Stomach smooth muscle (tissue), 2 donors: ENCODE data around the gene BCL11A.

Experiments
- H3K27ac ChIP-seq: one replicate; pipeline ENCODE4 v1.7.0; 2013; ENCODE audit warnings: mild to moderate bottlenecking, low read length, inconsistent platforms
- H3K27me3 ChIP-seq, 2 donors: one replicate each; pipeline ENCODE4 v1.7.0; 2013; ENCODE audit warnings: low read length in 2 of 2; ENCODE audit not compliant: insufficient read depth in 2 of 2, control insufficient read depth in 1 of 2
- H3K36me3 ChIP-seq, 2 donors: one replicate each; pipeline ENCODE4 v1.7.0; 2013; ENCODE audit warnings: low read length in 2 of 2; ENCODE audit not compliant: control insufficient read depth in 2 of 2, insufficient read depth in 2 of 2
- H3K4me1 ChIP-seq: one replicate; pipeline ENCODE4 v1.7.0; 2013; ENCODE audit warnings: low read length; ENCODE audit not compliant: control insufficient read depth, insufficient read depth
- H3K4me3 ChIP-seq, 2 donors: one replicate each; pipeline ENCODE4 v1.7.0; 2013; ENCODE audit warnings: low read length in 2 of 2
- H3K9ac ChIP-seq, 2 donors: one replicate each; pipeline ENCODE4 v1.7.0; 2013; ENCODE audit warnings: low read length in 2 of 2, mild to moderate bottlenecking in 1 of 2
- H3K9me3 ChIP-seq, 2 donors: one replicate each; pipeline ENCODE4 v1.7.0; 2013; ENCODE audit warnings: low read length in 2 of 2; ENCODE audit not compliant: control insufficient read depth in 2 of 2
- donor health status: healthy.
- donor health status: Pancreatic carcinoma.

BCL11A gene

DNA sequence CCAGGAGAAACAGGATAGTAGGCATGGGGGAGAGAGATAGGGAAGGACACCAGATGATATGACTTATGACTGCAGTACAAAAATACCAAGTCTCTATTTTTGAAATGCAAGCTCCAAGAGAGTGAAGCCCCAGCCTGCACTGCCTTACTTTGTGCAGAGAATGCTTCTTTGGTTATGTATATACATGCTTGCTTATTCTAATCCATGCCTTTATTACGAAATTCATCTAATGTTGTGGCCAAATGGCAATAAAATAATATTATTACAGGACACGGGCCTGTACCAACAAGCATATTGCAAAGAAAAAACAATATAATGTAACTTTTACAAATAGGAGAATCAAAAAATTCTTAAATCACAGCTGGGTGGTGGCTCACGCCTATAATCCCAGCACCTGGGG lies 110.8 kb downstream of the BCL11A start:
- Histone ChIP-seq H3K27me3 (no peaks in the 10 kb centered on the region), H3K36me3 (no peaks in the 10 kb centered on the region), H3K4me1 (no peaks in the 10 kb centered on the region), H3K9me3 (no peaks in the 10 kb centered on the region), H3K4me3 (no peak overlapping the region), H3K27ac (no peak overlapping the region), H3K9ac (no peak overlapping the region)

DNA sequence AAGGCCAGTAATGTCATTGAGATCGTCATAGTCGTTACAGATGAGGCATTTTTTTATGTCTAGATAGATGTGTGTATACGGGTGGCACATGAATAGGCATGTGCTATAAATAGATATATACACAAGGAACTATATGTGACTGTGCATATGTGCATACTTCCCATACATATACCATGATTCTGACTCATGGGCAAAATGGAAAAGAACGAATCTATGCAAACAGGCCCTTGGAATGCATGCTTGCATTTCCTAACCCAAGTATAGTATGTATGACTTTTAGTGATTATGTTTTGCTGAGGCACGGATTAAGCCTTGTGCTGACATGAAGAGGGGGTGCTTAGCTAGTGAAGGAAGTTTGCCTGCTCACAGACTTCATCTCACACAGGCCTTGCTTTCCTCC lies 111.7 kb downstream of the BCL11A start:
- no peak overlapping the region for H3K9ac ChIP-seq
- no peaks in the 10 kb centered on the region for H3K4me1 ChIP-seq
- no peak overlapping the region for H3K27ac ChIP-seq
- H3K27me3 ChIP-seq: no peaks in the 10 kb centered on the region
- no peaks in the 10 kb centered on the region for H3K9me3 ChIP-seq
- no peak overlapping the region for H3K4me3 ChIP-seq
- no peaks in the 10 kb centered on the region for H3K36me3 ChIP-seq

DNA sequence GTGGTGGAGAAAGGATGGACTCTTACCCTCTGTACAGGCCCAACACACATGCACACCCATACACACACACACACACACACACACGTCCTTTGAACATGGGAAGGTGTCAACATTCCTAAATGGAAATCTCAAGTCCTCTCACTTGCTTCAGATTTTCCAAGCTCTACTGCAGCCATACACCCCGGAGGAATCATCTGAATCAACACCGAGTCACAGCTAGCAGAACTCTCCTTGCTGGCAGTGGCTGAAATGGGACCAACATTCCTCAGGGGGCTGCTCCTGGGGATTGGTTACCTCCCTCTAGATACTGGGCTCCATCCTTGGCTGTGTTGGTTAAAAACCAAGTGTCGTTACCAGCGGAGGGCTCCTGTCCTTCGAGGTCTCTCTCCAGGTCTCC lies 112.7 kb downstream of the BCL11A start:
- Histone ChIP-seq H3K27me3 (no peaks in the 10 kb centered on the region), H3K9me3 (no peaks in the 10 kb centered on the region)

DNA sequence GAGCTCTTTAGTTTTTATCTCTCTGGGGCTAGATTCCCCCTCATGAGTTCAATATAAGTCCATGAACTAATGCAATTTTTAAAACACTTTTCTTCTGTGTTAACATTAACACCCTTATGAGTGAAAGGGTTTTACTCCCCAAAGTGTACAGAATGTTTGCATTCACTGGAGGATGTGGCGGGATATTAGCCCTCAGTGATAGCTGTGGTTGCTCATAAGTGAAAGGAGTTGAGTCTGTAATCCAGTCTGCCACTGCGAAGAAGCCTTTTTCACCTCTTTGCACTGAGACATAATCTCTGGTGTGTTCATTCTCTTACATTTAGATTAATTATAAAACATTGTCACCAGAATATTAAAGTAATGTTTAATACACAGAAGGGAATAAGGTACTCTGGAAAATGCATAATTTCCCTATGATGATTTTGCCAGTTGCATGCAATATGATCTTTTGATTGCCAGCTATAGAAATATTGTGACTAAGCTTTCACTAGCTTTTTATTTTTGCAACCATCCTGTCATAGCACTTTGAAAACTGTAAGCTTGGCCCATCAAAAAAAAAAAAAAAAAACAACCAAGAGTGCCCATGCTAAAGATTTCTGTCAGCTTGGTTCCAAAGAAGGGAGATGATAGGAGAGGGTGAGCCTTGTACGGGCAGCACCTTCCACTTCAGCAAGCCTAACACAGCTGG lies 113.2 kb downstream of the BCL11A start:
- Histone ChIP-seq H3K4me3 (no peak overlapping the region), H3K9me3 (no peaks in the 10 kb centered on the region), H3K9ac (no peak overlapping the region), H3K27me3 (no peaks in the 10 kb centered on the region), H3K27ac (no peak overlapping the region), H3K4me1 (no peaks in the 10 kb centered on the region), H3K36me3 (no peaks in the 10 kb centered on the region)

More for the DNA sequence above, 112.7 kb downstream of the BCL11A start:
- Histone ChIP-seq H3K4me1 (no peaks in the 10 kb centered on the region), H3K4me3 (no peak overlapping the region), H3K9ac (no peak overlapping the region), H3K27ac (no peak overlapping the region), H3K36me3 (no peaks in the 10 kb centered on the region)

DNA sequence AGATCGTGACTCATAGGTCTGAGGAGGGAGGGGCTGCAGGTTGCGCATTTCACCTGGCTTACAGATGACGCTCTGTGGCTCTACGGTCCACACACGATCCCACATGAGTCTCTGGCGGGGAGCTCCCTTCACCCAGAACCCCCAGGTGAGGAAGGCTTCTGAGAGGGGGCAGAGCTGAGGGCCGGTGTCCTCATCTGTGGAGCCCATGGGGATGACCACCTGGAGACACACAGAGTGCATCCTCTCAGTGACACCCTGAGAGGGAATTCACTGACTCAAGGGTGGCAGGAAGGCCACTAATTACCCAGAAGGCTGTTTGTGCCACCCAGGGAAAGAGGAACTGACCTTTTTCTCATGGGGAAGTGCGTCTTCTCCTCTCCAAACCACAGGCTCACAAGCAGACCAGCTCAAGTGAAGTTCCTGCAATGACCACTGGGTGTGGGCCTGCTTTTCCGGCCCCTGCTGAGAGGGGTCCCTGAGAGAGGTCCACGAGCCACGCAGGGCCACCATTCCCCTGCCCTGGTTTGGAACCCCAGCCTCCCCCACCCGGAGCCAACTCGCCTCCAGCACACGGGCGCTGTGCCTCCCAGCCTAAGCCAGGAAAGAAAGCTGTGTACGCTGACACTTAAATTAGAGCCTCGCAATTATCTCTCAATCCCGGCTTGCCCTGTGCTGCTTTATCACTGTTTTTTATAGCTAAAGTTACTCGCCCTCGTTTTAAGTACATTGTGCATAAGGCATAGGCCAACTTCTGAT lies 114.1 kb downstream of the BCL11A start:
- no peak overlapping the region for H3K9ac ChIP-seq
- no peak overlapping the region for H3K4me3 ChIP-seq
- no peaks in the 10 kb centered on the region for H3K36me3 ChIP-seq
- H3K4me1 ChIP-seq: no peaks in the 10 kb centered on the region
- no peak overlapping the region for H3K27ac ChIP-seq
- no peaks in the 10 kb centered on the region for H3K27me3 ChIP-seq
- H3K9me3 ChIP-seq: no peaks in the 10 kb centered on the region

DNA sequence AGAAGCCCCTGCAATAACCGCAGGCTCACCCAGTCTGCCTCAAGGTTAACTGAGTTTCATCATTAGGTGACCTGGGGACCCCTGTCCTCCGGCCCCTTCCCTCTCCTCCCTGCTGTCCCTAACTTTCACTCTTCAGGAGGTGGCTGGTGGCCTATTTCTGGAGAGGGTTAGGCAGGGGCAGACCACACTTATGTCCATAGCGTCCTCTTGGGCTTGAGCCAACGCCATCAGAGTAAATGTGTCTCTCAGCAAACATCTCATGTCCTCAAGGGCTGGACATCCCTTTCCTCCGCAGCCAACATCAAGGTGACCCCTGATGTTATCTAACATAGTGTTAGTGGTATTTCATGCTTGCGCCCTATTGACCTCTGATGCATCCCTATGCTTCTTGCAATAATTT lies 114.8 kb downstream of the BCL11A start:
- no peaks in the 10 kb centered on the region for H3K27me3 ChIP-seq
- no peak overlapping the region for H3K4me3 ChIP-seq
- H3K27ac ChIP-seq: no peak overlapping the region

DNA sequence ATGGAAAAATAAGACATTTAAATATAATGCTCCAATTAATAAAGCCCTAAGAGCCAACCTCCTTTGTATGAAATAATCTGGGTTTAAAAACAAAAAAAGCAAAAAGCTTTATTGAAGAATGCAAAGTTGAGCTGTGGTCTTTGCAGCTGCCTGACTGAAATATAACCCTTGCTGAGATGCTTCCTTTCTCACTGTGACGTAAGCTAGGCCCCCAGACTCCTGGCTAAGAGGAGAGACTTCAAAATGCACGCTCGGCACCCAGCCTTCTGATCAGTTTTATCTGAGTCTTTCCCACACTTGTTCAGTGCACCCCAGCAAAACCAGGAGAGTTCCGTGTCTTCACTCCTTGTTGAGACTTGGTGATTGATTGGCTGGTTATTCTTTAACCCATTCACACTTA lies 115.3 kb downstream of the BCL11A start:
- no peak overlapping the region for H3K9ac ChIP-seq
- H3K9me3 ChIP-seq: no peaks in the 10 kb centered on the region
- no peak overlapping the region for H3K27ac ChIP-seq
- H3K27me3 ChIP-seq: no peaks in the 10 kb centered on the region
- no peaks in the 10 kb centered on the region for H3K4me1 ChIP-seq
- no peaks in the 10 kb centered on the region for H3K36me3 ChIP-seq
- no peak overlapping the region for H3K4me3 ChIP-seq

More for the DNA sequence above, 114.8 kb downstream of the BCL11A start:
- no peaks in the 10 kb centered on the region for H3K4me1 ChIP-seq
- no peak overlapping the region for H3K9ac ChIP-seq
- no peaks in the 10 kb centered on the region for H3K9me3 ChIP-seq
- no peaks in the 10 kb centered on the region for H3K36me3 ChIP-seq

DNA sequence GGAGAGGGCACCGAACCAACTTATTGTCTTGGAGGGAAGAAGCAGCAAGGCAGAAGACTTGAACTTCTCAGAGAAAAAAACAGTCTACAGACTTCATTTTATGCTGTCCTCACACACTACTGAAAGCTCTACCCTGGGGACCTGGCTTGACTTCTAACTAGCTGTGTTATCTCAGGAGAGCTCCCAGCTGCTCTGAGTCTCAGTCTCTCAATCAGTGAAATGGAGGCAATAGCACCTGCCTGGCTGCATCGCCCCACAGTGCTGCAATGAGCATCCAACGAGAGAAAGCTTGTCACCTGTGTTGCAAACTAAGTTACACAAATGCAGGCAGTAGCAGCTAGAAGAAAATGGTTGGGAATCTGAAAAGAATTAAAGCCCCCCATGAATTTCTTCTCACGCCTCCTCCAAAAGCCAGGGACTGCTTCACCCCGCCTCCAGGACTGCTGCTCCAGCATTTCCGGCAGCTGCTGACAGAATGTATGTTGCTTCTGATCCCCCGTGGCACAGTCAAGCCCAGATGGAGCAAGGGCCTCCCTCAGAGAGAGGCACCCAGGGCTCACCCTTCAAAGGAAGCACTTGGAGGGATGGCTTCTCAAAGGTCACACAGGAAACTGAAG lies 116.3 kb downstream of the BCL11A start:
- Histone ChIP-seq H3K4me3 (no peak overlapping the region), H3K4me1 (no peaks in the 10 kb centered on the region), H3K9ac (no peak overlapping the region), H3K36me3 (no peaks in the 10 kb centered on the region), H3K27ac (no peak overlapping the region), H3K9me3 (no peaks in the 10 kb centered on the region), H3K27me3 (no peaks in the 10 kb centered on the region)

DNA sequence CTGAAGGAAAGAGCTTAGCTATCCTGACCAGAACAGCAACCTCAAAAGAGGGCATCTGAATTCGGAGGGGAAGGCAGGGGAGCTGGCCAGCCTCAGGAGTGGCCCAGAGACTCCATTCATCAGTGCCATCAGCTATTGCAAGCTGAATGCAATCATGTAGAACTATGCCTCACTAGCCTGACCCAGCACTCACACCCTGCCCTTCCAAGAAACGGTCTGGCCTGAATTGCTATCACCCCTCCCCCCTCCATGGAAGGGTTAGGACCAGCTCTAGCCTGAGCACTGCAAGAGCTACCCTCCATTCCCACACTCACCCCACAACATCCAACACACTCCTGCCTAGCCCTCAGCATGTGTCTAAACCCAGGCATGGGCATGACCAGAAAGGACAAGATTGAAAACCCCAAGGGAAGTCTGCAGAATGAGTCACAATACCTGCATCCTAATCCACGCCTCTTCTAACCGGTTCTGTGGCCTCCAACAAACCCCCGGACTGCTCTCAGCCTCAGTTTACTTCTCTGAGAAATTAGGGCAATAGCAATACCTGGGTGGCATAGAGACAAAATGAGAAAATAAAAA lies 120.3 kb downstream of the BCL11A start:
- H3K9me3 ChIP-seq: no peaks in the 10 kb centered on the region
- no peaks in the 10 kb centered on the region for H3K4me1 ChIP-seq
- H3K27me3 ChIP-seq: no peaks in the 10 kb centered on the region
- H3K9ac ChIP-seq: no peak overlapping the region
- H3K36me3 ChIP-seq: no peaks in the 10 kb centered on the region
- no peak overlapping the region for H3K4me3 ChIP-seq
- no peak overlapping the region for H3K27ac ChIP-seq

DNA sequence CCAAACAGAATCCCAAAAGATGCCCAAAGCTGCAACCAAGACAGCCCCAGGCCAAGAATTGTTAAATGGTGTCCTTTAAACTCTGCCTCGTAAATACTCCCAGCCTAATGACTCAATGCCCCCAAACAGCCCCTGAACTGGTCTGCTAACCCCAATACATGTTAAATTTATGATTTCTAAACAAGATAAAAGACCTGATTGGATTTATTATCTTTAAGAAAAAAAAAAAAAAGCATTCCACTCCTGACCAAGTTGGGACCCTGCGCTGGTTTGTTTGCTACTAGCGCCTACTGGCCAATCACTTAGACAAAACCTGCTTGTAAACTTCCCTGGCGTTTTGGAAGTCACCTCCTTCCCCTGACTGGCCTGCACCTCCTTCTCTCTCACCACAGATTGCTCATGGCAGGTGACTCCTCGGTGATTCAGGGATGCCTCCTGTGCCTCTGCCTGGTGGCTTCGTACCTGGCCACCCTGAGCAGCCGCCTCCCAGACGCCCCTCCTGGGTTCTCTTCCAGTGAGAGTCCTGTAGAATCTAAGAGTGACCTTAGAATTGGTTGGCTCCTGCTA lies 121.3 kb downstream of the BCL11A start:
- H3K4me1 ChIP-seq: no peaks in the 10 kb centered on the region
- H3K9ac ChIP-seq: no peak overlapping the region
- H3K27ac ChIP-seq: no peak overlapping the region
- H3K9me3 ChIP-seq: no peaks in the 10 kb centered on the region
- H3K27me3 ChIP-seq: no peaks in the 10 kb centered on the region
- H3K36me3 ChIP-seq: no peaks in the 10 kb centered on the region
- no peak overlapping the region for H3K4me3 ChIP-seq
